A673 (cell line): Measurements from ENCODE around the gene KIR2DL3.
"Not testable (repeated sequence)": the region's sequence is repeated elsewhere in the genome, so short reads cannot be mapped to it uniquely, and the experiment has no call there.

Experiments used
- CTCF ChIP-seq: fragments of 300-800, 200-600 bp; sonication (generic); conservative IDR thresholded peaks from 2 replicates; pipeline ENCODE4 v1.5.1; 2017; ENCODE audit warnings: low read depth, mild to moderate bottlenecking, antibody characterized with exemption, low read length, moderate library complexity, mixed read lengths
- EZH2 ChIP-seq: fragments of 200-600 bp; sonication (generic); IDR thresholded peaks from 2 replicates; pipeline ENCODE4 v1.6.1; 2017; ENCODE audit warnings: borderline replicate concordance, low read depth, mild to moderate bottlenecking, mixed read lengths, antibody characterized with exemption, low read length; ENCODE audit not compliant: poor library complexity, severe bottlenecking

GRCh38 chr19:54758577-54758976, 20.3 kb downstream of the KIR2DL3 start:
- TF ChIP-seq CTCF, EZH2: not testable (repeated sequence)
